ENCODE measurements around the gene MYO7A.
A peak's percentile ranks its signal among the peaks of the same experiment; 100 is the strongest.

MYO7A gene

DNA sequence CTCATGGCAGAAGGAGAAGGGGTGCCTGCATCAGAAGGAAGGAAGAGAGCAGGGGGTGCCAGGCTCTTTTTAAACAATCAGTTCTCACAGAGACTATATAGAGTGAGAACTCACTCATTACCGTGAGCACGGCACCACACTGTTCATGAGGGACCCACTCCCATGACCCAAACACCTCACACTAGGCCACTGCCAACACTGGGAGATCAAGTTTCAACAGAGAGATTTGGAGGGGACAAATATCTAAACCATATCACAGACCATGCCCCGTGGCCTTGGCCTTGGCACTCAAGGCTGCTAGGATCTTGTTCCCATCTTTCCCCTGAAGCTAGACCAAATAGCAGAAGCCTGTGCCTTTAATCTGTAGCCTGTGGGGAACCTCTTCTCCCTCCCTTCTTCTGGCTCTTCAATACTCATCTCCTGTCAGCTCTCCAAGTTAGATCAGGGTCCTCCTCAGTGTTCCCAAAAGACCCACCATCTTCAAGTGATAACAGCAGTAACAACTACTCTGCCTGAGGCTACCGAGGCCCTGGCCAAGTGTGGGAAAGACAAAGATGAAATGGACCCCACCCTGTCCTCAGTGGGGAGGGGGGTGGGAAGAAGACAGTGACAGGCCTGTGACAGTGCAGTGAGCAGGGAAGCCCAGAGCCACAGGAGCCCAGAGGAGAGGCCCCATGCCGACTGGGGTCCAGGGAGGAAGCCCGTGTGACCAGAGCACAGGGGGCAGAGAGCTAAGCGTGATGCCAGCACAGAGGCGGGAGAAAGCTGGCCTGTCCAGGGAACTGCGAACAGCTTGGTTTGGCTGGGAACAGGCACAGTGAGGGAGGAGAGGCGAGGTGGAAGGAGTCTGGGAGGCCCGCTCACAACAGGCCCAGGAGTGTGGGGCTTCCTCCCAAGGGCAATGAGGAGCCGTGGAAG, 72.6 kb downstream of the MYO7A start:
- Histone ChIP-seq H3K4ac (ENCODE audit: low read length) (peak overlapping the region; percentile 31), H2BK12ac (ENCODE audit: low read length) (no peak overlapping the region), H2AFZ (ENCODE audit: low read length) (no peak overlapping the region), H3K27me3 (ENCODE audit: control insufficient read depth in 3 of 3, insufficient read depth in 3 of 3, low read depth in 1 of 3, low read length in 3 of 3) (peaks cover 0 to 3% (median 0%) of the 10 kb centered on the region in 3 experiments), H3K4me2 (ENCODE audit: insufficient read depth, low read length, poor library complexity, severe bottlenecking) (no peak overlapping the region), H4K8ac (ENCODE audit: low read depth, low read length) (no peak overlapping the region), H3K36me3 (replicated peaks in 1 of 2; ENCODE audit: control insufficient read depth in 2 of 2, insufficient read depth in 2 of 2, low read length in 2 of 2) (no peaks in the 10 kb centered on the region), H2BK120ac (ENCODE audit: low read depth, low read length) (no peak overlapping the region), H3K9me3 (replicated peaks in 1 of 2; ENCODE audit: control insufficient read depth in 2 of 2, insufficient read depth in 1 of 2, low read depth in 1 of 2, low read length in 2 of 2) (peaks cover 0 to 2% of the 10 kb centered on the region in 2 donors), H3K27ac (replicated peaks; ENCODE audit: low read length) (no peak overlapping the region), H3K18ac (ENCODE audit: low read length) (peak overlapping the region; percentile 2), H3K4me3 (ENCODE audit: low read length in 2 of 2) (no peak overlapping the region), H3K79me1 (ENCODE audit: low read depth, low read length) (no peaks in the 10 kb centered on the region), H3K14ac (ENCODE audit: low read length) (peak overlapping the region; percentile 75), H3K9ac (ENCODE audit: low read depth, low read length, poor library complexity) (no peak overlapping the region), H3K23ac (ENCODE audit: low read depth, low read length, poor library complexity) (peak overlapping the region; percentile 20), H4K91ac (ENCODE audit: low read depth, low read length, poor library complexity) (no peak overlapping the region), H2BK15ac (ENCODE audit: low read length) (no peak overlapping the region), H2BK5ac (ENCODE audit: low read length) (peak overlapping the region; percentile 84), H3K4me1 (ENCODE audit: control insufficient read depth in 2 of 2, insufficient read depth in 1 of 2, low read depth in 1 of 2, low read length in 2 of 2) (no peaks in the 10 kb centered on the region), H2AK5ac (ENCODE audit: low read depth, low read length) (peak overlapping the region; percentile 54)
- DNase-seq (ENCODE audit: low spot score), result no peak
- no CpG with 5 or more reads among the region's 12 CpGs for WGBS, 2 donors (ENCODE audit: extremely low coverage in 2 of 2, insufficient read length in 2 of 2, insufficient replicate concordance in 1 of 2)

DNA sequence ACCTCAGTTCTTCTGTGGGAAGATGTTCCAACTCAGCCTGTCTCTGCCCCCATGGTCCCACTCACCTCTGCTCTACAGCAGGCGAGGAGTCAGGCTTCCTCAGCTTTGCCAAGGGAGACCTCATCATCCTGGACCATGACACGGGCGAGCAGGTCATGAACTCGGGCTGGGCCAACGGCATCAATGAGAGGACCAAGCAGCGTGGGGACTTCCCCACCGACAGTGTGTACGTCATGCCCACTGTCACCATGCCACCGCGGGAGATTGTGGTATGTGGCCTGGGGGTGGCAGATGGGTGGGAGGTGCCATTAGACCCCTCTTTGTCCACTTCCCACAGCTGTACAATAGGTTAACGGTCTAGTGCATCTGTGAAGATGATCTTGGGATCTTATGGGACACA, 73.3 kb downstream of the MYO7A start:
- H2BK12ac ChIP-seq (ENCODE audit: low read length), result no peak overlapping the region
- H4K91ac ChIP-seq (ENCODE audit: low read depth, low read length, poor library complexity), result no peak overlapping the region
- no peak overlapping the region for H3K4ac ChIP-seq (ENCODE audit: low read length)
- H3K9me3 ChIP-seq (replicated peaks in 1 of 2; ENCODE audit: control insufficient read depth in 2 of 2, insufficient read depth in 1 of 2, low read depth in 1 of 2, low read length in 2 of 2), result peaks cover 0 to 2% of the 10 kb centered on the region in 2 donors
- no peaks in the 10 kb centered on the region for H3K36me3 ChIP-seq (replicated peaks in 1 of 2; ENCODE audit: control insufficient read depth in 2 of 2, insufficient read depth in 2 of 2, low read length in 2 of 2)
- H3K27ac ChIP-seq (replicated peaks; ENCODE audit: low read length), result no peak overlapping the region
- no peaks in the 10 kb centered on the region for H3K79me1 ChIP-seq (ENCODE audit: low read depth, low read length)
- H2AK5ac ChIP-seq (ENCODE audit: low read depth, low read length), result peak overlapping the region; percentile 57
- H3K18ac ChIP-seq (ENCODE audit: low read length), result peak overlapping the region; percentile 45
- H3K4me3 ChIP-seq (ENCODE audit: low read length in 2 of 2), result no peak overlapping the region
- no peak overlapping the region for H4K8ac ChIP-seq (ENCODE audit: low read depth, low read length)
- peak overlapping the region; percentile 45 for H2BK15ac ChIP-seq (ENCODE audit: low read length)
- H3K23ac ChIP-seq (ENCODE audit: low read depth, low read length, poor library complexity), result peak overlapping the region; percentile 75
- no peaks in the 10 kb centered on the region for H3K4me1 ChIP-seq (ENCODE audit: control insufficient read depth in 2 of 2, insufficient read depth in 1 of 2, low read depth in 1 of 2, low read length in 2 of 2)
- H3K14ac ChIP-seq (ENCODE audit: low read length), result no peak overlapping the region
- no peak overlapping the region for H2AFZ ChIP-seq (ENCODE audit: low read length)
- H2BK120ac ChIP-seq (ENCODE audit: low read depth, low read length), result no peak overlapping the region
- H2BK5ac ChIP-seq (ENCODE audit: low read length), result peak overlapping the region; percentile 84
- H3K4me2 ChIP-seq (ENCODE audit: insufficient read depth, low read length, poor library complexity, severe bottlenecking), result no peak overlapping the region
- WGBS, 2 donors (ENCODE audit: extremely low coverage in 2 of 2, insufficient read length in 2 of 2, insufficient replicate concordance in 1 of 2), result no CpG with 5 or more reads among the region's 11 CpGs
- DNase-seq (ENCODE audit: low spot score), result no peak
- H3K27me3 ChIP-seq (ENCODE audit: control insufficient read depth in 3 of 3, insufficient read depth in 3 of 3, low read depth in 1 of 3, low read length in 3 of 3), result peaks cover 0 to 3% (median 2%) of the 10 kb centered on the region in 3 experiments
- H3K9ac ChIP-seq (ENCODE audit: low read depth, low read length, poor library complexity), result no peak overlapping the region

DNA sequence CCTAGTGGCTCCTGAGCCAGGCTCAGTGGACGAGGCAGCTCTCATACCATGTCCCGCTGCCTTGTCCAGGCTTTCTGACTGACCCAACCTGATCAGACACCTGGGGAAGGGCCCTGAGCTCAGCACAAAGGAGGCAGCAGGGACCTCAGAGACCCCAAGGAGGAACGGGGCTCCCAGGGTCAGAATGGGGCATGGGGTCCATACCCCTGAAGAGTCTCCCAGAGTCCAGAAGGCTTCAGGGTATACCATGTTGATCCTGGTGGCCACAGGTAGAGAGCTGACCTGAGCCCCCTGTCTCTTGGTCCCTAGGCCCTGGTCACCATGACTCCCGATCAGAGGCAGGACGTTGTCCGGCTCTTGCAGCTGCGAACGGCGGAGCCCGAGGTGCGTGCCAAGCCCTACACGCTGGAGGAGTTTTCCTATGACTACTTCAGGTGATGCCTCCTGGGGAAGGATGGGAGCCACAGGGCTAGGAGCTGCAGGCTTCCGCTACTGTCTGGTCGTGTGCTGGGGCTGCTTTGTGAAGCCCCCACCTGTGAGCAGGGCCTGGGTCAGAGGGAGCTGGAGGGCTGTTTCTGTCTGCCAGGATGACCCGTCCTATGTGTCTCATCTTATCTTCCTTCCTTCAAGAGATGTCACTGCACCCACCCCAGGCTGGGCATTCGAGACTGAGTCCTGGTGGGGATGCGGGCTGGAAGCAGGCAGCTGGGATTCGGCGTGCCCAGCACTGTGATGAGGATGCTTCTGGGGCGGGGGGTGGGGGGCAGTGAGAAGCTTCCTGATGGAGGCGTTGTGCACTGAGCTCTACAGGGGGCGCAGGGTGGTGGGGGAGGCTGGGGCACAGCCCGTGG, 74.2 kb downstream of the MYO7A start:
- H2BK120ac ChIP-seq (ENCODE audit: low read depth, low read length), result no peak overlapping the region
- H3K23ac ChIP-seq (ENCODE audit: low read depth, low read length, poor library complexity), result no peak overlapping the region
- no peak overlapping the region for H3K4ac ChIP-seq (ENCODE audit: low read length)
- no peak overlapping the region for H3K27ac ChIP-seq (replicated peaks; ENCODE audit: low read length)
- H2BK12ac ChIP-seq (ENCODE audit: low read length), result no peak overlapping the region
- no peaks in the 10 kb centered on the region for H3K4me1 ChIP-seq (ENCODE audit: control insufficient read depth in 2 of 2, insufficient read depth in 1 of 2, low read depth in 1 of 2, low read length in 2 of 2)
- no peak overlapping the region for H2AFZ ChIP-seq (ENCODE audit: low read length)
- no peak overlapping the region for H2BK5ac ChIP-seq (ENCODE audit: low read length)
- H2AK5ac ChIP-seq (ENCODE audit: low read depth, low read length), result peak overlapping the region; percentile 5
- H3K18ac ChIP-seq (ENCODE audit: low read length), result peak overlapping the region; percentile 22
- H3K9ac ChIP-seq (ENCODE audit: low read depth, low read length, poor library complexity), result no peak overlapping the region
- no peak overlapping the region for H3K4me3 ChIP-seq (ENCODE audit: low read length in 2 of 2)
- no peaks in the 10 kb centered on the region for H3K79me1 ChIP-seq (ENCODE audit: low read depth, low read length)
- H3K4me2 ChIP-seq (ENCODE audit: insufficient read depth, low read length, poor library complexity, severe bottlenecking), result no peak overlapping the region
- no peak for DNase-seq (ENCODE audit: low spot score)
- peaks cover 0 to 2% of the 10 kb centered on the region in 2 donors for H3K9me3 ChIP-seq (replicated peaks in 1 of 2; ENCODE audit: control insufficient read depth in 2 of 2, insufficient read depth in 1 of 2, low read depth in 1 of 2, low read length in 2 of 2)
- peaks cover 0 to 5% (median 3%) of the 10 kb centered on the region in 3 experiments for H3K27me3 ChIP-seq (ENCODE audit: control insufficient read depth in 3 of 3, insufficient read depth in 3 of 3, low read depth in 1 of 3, low read length in 3 of 3)
- no peaks in the 10 kb centered on the region for H3K36me3 ChIP-seq (replicated peaks in 1 of 2; ENCODE audit: control insufficient read depth in 2 of 2, insufficient read depth in 2 of 2, low read length in 2 of 2)
- H4K8ac ChIP-seq (ENCODE audit: low read depth, low read length), result no peak overlapping the region
- H2BK15ac ChIP-seq (ENCODE audit: low read length), result no peak overlapping the region
- H3K14ac ChIP-seq (ENCODE audit: low read length), result peak overlapping the region; percentile 25
- H4K91ac ChIP-seq (ENCODE audit: low read depth, low read length, poor library complexity), result no peak overlapping the region
- no CpG with 5 or more reads among the region's 23 CpGs for WGBS, 2 donors (ENCODE audit: extremely low coverage in 2 of 2, insufficient read length in 2 of 2, insufficient replicate concordance in 1 of 2)
